CD4-positive, alpha-beta T cell treated with Interleukin-6 for 4 hours (primary cell): Measurements from ENCODE around the gene TNFRSF8.
"Not testable (repeated sequence)": the region's sequence is repeated elsewhere in the genome, so short reads cannot be mapped to it uniquely, and the experiment has no call there.

Source experiments
- DNase-seq: peaks from one replicate; pipeline ENCODE4 v3.0.0-alpha.2; 2020; ENCODE audit warnings: mixed read lengths

Gene TNFRSF8

DNA sequence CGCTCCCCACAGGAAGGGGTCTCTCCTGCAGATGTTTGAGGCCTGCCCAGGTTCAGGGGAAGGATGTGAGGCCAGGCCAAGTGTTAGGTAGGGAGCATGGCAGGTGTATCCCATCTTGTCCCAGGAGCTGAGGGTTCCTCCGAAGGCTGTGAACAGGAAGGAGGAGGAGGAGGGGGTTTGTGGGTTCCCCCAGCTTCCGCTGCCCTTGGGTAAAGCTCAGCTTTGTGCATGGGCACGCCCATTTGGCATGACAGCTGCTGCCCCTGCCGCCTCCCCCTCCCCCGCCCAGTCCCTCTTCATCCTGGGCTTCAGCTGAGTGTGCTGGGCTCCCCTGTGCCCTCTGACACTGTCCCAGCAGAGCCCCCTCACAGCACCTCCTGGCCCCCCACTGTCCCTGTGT, 25.5 kb downstream of the TNFRSF8 start:
- DNase-seq: peak; percentile 69

DNA sequence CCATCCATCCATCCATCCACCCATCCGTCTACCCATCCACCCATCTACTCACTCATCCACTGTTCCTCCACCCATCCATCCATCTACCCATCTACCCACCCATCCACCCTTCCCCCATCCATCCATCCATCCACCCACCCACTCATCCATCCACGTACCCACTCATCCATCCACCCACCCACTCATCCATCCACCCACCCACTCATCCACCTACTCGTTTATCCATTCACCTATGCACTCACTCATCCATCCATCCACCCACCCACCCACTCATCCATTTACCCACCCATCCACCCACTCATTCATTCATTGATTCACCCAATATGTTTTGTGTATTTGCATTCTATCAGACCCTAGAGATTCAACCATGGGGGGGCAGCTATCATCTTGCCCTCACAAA, 27.2 kb downstream of the TNFRSF8 start:
- no peak for DNase-seq

DNA sequence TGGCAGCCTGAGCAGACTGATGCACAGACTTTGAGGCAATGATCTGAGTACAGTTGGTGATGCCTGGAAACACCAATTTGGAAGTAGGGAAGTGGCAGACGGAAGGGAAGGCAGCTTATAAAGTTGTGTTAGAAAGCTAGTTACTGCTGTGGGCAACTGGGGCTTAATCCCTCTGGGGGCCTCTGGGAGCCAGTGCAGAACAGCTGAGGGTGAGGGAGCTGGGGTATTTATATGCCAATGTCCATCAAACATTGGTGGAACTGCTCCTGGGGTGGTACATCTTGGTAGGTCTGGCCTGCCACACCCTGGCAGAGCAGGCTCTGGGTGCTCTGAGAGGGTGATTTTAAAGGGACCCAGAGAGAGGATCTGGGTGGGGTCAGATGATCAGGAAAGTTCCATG, 28.1 kb downstream of the TNFRSF8 start:
- DNase-seq: no peak

DNA sequence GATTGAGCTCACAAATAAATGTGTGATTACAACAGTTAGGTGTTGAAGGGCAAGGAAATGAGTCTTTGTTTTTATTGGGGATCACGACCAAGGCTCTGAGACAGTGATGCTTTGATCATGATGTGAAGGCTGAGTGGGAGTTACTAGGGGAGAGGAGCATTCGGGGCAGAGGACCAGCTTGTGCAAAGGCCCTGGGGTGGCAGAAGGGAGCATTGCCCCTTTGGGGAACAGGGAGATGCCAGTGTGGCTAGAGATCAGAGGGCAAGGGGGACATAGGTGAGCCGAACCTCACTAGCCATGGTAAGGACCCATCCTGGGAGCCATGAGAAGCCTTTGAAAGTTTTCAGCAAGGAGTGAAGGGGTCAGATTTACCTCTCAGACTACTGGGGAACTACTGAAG, 31.1 kb downstream of the TNFRSF8 start:
- DNase-seq: no peak

DNA sequence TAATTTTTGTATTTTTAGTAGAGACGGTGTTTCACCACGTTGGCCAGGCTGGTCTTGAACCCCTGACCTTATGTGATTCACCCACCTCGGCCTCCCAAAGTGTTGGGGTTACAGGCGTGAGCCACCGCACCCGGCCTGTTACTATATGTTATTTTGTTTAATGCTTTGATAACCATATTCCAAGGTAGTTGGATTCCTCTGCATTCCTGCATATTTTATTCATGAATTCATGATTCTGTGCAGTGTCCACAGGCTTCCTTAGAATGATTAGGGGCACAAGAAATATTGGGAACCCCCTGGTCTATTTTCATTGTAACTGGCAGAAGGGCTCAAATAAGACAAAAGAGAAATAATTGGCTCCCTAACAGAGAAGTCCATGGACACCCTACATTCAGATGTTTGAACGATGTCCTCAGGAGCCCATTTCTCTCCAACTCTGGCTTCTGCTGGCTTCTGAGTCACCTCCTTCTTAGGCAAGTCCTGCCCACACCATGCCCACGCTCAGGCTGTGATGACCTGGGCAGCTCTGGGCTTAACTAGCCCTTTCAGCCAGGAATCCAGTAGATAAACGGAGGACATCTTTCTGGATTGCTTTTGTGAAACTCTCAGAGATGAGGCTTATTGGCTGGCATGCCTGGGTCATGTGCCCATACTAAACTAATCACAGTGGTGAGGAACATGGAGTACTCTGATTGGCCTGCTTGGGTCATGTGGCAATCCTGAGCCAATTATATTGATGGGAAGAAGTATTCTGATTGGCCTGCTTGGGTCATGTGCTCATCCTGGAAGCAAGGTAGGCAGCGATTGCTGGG, 32.6 kb downstream of the TNFRSF8 start:
- no peak for DNase-seq

DNA sequence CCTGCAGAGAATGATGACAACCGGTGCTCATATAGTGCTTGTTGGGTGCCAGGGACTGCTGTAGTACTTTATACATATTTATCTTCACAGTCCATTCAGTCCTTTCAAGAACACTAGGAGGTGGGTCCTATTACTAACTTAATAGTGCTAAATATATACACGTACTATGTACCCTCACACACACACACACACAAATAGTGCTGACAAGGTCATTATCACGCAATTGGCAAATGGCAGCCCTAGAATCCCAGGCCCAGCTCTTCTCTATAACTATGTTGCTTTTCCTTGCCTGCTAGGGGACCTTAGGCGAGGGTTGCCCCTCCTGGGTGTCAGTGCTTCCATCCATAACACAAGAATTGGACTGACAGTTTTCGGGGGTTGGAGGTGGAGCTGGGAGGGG, 33.5 kb downstream of the TNFRSF8 start:
- no peak for DNase-seq

DNA sequence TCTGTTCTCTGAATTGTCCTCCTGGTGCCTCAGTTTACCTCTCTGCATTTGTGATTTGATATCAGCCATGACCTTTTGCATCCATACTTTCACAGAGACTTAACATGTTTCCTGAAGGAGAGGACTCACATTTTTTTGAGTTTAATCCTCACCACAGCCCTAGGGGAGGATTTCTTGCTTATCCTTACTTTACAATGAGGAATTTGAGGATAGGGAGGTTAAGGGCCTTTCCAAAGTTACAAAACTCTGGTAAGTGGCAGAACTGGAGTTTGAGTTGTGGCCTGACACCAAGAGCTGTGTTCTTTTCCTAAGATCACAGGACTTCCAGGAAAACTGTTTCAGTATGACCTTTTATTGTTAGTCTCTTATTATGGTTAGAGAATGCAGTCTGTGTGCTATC, 34.2 kb downstream of the TNFRSF8 start:
- no peak for DNase-seq

DNA sequence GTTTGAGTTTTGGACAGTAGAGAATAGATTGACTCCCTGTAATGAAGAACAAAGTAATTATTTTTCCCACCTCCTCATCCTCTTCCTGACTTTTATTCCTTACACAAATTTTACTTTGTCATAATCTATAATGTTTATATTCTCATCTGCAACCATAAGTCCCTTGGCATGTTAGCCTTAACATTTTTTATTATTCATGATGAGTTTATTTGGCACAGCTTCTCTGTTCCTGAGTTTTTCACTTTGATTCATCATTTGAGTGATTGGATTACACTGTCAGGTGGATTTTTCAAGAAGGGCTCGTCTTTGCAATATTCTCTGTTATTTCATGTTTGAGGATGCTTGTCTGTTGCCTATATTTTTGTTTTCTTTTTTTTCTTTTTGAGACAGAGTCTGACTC, 35.7 kb downstream of the TNFRSF8 start:
- DNase-seq: no peak

DNA sequence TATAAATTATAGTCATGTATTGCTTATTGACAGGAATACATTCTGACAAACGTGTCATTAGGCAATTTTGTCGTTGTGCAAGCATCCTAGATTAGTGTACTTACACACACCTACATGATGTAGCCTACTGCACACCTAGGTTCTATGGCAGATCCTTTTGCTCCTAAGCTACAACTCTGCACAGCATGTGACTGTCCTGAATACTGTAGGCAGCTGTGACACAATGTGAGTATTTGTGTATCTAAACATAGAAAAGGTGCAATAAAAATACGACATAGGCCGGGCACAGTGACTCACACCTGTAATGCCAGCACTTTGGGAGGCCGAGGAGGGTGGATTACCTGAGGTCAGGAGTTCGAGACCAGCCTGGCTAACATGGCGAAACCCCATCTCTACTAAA, 36.5 kb downstream of the TNFRSF8 start:
- no peak for DNase-seq

DNA sequence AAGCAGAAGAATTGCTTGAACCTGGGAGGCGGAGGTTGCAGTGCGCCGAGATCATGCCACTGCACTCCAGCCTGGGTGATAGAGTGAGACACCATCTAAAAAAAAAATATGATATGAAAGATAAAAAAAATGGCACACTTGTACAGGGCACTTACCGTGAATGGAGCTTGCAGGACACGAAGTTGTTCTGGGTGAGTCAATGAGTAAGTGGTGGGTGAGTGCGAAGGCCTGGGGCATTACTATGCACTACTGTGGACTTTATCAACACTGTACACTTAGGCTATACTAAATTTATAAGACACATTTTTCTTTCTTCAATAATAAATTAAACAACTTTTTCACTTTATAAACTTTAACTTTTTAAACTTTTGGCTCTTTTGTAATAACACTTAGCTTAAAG, 37.0 kb downstream of the TNFRSF8 start:
- no peak for DNase-seq

DNA sequence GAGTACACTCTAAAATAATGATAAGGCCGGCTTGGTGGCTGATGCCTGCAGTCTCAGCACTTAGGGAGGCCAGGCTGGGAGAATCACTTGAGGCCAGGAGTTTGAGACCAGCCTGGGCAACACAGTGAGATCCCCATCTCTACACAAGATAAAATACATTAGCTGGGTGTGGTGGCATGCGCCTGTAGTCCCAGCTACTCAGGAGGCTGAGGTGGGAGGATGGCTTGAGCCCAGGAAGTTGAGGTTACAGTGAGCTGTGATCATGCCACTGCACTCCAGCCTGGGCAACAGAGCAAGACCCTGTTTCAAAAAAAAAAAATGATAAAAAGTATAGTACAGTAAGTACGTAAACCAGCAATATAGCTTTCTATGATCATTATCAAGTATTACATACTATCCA, 38.0 kb downstream of the TNFRSF8 start:
- not testable (repeated sequence) for DNase-seq

DNA sequence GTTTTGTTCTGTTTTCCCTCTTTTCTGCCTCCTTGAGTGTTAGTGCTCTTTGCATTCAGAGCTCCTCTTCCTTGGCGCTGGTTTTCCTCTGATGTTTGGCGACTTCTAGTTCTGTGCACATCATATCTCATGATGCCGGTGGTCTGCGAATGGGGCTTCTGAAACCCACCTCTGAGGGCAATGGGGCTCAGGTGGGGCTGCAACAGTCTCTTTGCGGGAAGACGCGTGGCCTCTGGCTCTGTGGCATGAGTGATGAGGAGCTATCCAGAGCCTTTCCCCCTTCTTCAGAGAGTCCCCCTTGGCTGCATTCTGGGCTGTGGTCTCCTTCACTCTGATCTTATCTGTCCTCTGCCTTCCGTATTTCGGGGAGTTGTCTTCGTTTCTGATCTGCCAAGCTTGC, 39.0 kb downstream of the TNFRSF8 start:
- no peak for DNase-seq

DNA sequence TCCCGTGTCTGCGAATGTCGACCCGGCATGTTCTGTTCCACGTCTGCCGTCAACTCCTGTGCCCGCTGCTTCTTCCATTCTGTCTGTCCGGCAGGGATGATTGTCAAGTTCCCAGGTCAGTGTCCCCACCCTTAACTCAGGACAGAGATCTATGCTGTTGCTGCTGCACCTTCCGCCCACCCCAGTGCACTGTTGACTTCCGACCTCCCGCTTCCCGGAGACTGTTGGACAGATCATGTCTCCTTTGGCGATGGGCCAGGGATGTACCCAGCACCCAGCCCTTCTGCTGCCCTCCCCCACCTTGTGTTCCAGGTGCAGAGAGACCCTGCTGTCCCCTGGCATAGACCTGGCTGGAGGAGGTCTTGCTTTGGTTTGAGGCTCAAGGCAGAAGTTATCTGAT, 41.3 kb downstream of the TNFRSF8 start:
- DNase-seq: no peak

DNA sequence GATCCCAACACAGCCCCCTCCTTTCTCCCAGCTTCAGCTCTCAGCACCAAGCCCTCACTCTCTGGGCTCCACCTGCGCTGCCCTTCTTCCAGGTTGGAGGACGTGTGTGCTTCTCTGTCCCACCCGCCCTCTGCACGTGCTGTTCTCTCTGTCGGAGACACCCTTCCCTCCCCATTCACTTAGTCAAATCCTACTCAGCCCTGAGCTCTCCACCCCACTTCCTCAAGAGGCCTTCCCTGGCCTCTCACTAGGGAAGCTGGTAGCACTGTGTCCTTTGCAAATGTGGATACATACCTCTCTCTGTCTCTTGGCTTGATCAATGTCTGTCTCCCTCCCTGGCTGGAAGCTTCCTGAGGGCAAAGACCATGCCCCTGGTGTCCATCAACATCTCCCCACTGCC, 43.0 kb downstream of the TNFRSF8 start:
- no peak for DNase-seq

DNA sequence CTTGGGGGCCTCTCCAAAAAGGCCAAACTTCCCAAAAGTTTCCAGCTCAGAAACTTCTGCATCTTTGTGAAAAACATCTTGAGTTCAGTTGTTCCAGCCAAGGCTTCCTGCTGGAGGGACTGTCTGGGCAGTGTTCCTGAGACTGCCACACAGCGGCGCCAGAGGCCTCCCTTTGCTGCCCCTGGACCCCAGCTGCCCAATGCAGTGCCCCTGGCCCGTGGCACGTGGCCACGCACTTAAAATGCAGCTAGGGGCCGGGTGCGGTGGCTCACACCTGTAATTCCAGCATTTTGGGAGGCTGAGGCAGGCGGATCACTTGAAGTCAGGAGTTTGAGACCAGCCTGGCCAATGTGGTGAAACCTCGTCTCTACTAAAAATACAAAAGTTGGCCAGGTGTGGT, 43.8 kb downstream of the TNFRSF8 start:
- not testable (repeated sequence) for DNase-seq

DNA sequence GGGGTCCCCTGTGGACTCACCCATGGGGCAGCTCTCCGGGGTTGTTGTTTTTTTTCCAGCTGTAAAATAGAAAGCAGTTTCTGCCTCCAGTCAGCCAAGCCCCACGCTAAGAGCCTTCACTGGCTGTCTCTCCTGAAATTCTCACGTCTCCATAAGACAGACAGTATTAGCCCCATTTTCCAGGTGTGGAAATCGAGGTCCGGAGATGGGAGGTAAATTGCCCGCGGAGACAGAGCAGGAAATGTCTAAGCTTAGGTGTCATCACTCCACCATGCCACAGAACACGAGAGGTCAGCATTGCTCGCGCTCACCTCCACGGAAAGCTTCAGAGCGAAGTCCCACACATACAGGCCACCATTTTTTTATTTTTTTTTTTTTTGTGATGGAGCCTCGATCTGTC, 44.6 kb downstream of the TNFRSF8 start:
- DNase-seq: no peak

DNA sequence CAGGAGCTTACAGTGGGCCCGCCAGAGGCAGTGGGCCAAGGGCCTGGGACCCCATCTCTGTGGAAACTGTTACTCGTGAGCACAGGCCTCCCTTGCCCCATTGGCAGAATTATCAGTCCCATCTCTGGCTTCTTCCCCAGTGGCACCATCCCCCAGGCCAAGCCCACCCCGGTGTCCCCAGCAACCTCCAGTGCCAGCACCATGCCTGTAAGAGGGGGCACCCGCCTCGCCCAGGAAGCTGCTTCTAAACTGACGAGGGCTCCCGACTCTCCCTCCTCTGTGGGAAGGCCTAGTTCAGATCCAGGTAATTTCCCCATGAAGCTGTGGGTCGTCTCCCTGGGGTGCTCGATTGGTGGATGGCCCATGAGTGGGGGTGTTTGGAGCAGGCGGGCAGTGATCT, 46.8 kb downstream of the TNFRSF8 start:
- no peak for DNase-seq

DNA sequence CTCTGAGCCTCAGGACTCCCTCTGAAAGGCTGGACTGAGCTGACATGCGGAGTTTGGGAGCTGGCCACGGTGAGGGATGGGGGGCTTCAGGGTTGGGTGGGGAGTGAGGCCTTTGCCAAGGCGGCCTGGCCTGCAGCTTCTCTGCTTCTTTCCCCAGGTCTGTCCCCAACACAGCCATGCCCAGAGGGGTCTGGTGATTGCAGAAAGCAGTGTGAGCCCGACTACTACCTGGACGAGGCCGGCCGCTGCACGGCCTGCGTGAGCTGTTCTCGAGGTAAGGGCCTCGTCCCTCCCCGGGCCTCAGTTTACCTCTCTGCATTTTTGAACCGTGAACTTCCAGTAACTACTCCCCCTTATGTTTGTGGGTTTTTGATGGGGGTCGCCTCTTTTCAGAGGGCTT, 48.6 kb downstream of the TNFRSF8 start:
- no peak for DNase-seq

DNA sequence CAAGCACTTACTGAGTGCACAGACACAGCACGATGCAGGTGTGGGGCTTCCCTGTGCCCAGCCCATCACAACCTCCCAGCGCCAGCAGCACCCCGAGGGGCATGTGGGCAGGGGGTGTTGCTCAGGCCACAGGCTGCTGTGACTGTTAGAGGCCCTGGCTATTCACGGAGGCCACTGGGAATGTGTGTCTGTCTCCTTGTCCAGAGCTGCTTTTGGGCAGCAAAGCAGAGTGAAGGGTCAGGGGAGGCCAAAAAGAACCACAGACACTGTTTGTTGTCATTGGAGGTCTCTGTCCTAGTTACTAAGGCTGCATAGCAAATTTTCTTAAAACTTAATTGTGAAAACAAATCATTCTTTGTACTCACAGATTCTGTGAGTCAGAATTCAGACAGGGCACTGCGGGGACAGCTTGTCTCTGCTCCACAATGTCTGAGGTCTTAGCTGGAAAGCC, 49.6 kb downstream of the TNFRSF8 start:
- DNase-seq: no peak

DNA sequence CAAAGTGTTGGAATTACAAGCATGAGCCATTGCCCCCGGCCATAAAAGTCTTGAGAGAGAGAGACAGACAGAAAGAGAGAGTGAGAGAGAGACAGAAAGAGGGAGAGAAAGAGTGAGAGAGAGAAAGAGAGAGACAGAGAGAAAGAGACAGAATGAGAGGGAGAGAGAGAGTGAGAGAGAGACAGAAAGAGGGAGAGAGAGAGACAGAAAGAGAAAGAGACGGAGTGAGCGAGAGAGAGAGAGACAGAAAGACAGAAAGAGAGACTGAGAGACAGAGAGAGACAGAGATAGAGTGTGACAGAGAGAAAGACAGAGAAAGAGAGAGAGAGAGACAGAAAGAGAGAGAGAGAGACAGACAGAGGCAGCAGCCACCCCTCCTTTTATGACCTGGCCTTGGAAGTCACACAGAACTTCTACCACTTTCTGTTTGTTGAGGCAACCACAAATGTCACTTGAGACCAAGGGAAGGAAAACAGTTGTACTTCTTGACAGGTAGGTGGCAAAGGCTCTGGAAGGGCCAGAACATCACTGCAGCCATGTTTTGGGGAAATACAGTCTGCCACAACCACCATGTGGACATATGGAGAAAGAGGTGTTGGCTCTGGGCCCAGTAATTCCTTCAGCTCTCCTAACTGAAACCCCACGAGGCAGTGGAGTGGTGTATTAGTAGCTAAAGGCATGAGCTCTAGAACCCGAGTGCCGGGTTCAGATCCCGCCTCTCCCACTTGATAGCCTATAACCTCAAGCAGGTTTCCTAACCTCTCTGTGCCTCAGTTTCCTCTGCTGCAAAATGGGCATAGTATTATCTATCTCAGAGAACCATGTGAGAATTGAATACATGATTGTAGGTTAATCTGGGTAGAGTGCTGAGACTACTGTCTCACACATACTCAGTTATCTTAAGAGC, 50.6 kb downstream of the TNFRSF8 start:
- DNase-seq: no peak

DNA sequence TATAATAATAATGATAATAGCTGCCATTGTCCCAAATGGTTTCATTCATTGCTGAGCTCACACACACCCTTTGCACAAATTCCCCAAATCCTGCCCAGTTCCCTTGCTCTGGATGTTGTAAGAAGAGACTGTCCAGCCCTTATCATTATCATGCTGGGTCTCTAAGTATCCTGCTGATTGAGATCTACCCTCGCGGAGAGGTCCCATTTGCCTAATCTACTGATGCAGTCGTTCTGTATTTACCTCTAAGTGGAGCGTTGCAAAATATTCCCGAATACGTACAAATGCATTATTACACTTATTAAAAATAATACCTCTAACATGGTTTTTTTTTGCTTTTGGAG, 51.2 kb downstream of the TNFRSF8 start:
- no peak for DNase-seq

DNA sequence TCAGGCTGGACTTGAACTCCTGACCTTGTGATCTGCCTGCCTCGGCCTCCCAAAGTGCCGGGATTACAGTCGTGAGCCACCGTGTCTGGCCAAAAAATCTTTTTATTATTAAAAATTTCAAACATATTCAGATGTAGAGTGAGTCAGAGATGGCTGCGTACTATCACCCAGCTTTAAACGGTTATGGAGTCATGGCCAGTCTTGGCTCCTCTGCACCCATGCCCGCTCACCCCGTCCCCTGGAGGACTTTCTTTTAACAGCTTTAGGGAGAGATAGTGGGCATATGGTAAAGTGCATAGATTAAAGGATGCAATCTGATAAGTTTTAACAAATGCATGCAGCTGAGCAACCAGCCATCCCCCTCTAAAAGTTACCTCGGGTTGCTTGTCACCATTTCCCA, 51.8 kb downstream of the TNFRSF8 start:
- no peak for DNase-seq

DNA sequence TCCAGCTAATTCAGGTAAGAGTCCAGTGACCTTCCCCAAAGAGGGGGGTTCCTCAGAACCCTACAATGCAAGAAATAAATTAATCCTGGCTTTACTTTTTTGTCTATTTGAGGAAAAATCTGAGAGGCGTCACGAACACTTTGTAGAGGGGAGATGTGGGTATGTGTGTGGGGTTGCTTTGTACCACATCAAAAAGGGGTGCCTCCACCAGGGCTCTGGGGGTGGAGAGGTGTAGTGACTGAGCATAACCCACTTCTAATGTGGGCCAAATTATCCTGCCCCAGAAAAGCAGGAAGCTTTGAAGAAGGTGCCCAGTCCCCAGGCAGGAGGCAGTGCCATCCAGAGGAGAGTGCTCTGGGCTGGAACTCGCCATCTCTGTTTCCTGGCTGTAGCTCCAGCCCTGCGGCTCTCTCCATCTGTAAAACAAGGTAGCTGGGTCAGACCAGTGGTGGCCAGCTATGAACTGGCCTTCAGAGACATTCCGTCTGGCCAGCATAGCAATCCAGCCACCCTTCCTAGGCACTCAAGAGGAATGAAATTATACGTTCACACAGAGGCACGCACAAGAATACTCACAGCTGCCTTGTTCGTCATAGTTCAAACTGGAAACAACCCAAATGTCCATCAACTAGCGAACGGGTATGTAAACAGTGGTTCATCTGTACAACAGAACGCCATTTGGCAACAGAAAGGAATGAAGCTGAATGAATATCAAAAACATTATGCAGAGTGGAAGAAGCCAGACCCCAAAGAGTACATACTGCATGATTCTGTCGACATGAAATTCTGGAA, 58.3 kb downstream of the TNFRSF8 start:
- peak; percentile 46 for DNase-seq
